Measurements from ENCODE around the gene FAM20A. TPM values are rescaled to one million over a fixed set of nuclear protein-coding genes. Genes with fewer than 3 reads are reported as not detected.

FAM20A gene
- total RNA-seq, 1 experiment from 2014 or later = 0.11 TPM

DNA sequence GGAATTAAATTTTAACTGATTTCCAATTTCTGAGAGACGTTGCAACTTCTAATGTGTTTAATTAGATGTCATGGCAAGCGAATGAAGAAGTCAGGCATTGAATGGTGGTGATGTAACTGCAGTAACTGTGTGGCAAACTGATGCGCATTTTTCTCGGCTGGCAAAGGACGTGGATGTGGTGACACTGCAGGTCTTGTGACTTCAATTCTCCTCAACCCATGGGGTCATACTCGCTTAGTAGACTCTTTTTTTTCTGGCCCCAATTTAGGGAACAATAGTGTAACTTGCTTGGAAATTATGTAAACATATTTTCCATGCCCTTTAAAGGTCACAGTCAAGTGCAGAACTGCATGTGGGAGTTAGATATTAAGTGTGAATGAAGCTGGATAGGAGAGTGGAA is 1.9 kb upstream of the FAM20A start:
- CTCF ChIA-PET = no interaction called here
- H3K79me2 ChIP-seq (ENCODE audit: low read length) = no peaks in the 10 kb centered on the region
- H3K27ac ChIP-seq (ENCODE audit: low read length) = no peak overlapping the region
- no peak overlapping the region for H3K4me2 ChIP-seq (ENCODE audit: low read length)
- intact Hi-C loops (cut with micrococcal nuclease) = no loop called here
- H3F3A ChIP-seq (ENCODE audit: low read length, unreplicated experiment) = no peaks in the 10 kb centered on the region
- DNase-seq (no peak), ATAC-seq (no peak)
- no peaks in the 10 kb centered on the region for H3K36me3 ChIP-seq (ENCODE audit: low read depth, low read length)
- TF ChIP-seq EZH2 (IDR thresholded peaks at IDR 0.05; ENCODE audit: low read length, unreplicated experiment) (no peak), CTCF (conservative IDR thresholded peaks at IDR 0.05; ENCODE audit: low read depth, low read length) (no peak), EZH2phosphoT487 (IDR thresholded peaks at IDR 0.05; ENCODE audit: borderline replicate concordance, low read length) (no peak)
- H2AFZ ChIP-seq (ENCODE audit: low read length) = no peak overlapping the region
- H4K20me1 ChIP-seq (ENCODE audit: low read length) = no peaks in the 10 kb centered on the region
- H3K4me3 ChIP-seq (ENCODE audit: low read length) = no peak overlapping the region
- H3K27me3 ChIP-seq (ENCODE audit: low read length) = peaks cover 22% of the 10 kb centered on the region
- peaks cover 4% of the 10 kb centered on the region; the same call in 1 of the 2 replicates for H3K4me1 ChIP-seq (ENCODE audit: insufficient read depth, low read length)
- POLR2A ChIA-PET (ENCODE audit: unreplicated experiment) = no interaction called here
- H3K9me3 ChIP-seq (ENCODE audit: low read length) = no peaks in the 10 kb centered on the region
- H3K9ac ChIP-seq (ENCODE audit: low read length) = no peak overlapping the region
- H3K9me2 ChIP-seq (replicated peaks; ENCODE audit: low read length) = no peaks in the 10 kb centered on the region
- no TSS peak for BruUV-seq (replicated peaks)

- Histone ChIP-seq H3K27me3 (ENCODE audit: low read length) (peaks cover 22% of the 10 kb centered on the region), H3K9me3 (ENCODE audit: low read length) (no peaks in the 10 kb centered on the region), H3K36me3 (ENCODE audit: low read depth, low read length) (no peaks in the 10 kb centered on the region), H2AFZ (ENCODE audit: low read length) (no peak overlapping the region), H3K4me1 (ENCODE audit: insufficient read depth, low read length) (peaks cover 4% of the 10 kb centered on the region; the same call in 1 of the 2 replicates), H3K79me2 (ENCODE audit: low read length) (no peaks in the 10 kb centered on the region), H3F3A (ENCODE audit: low read length, unreplicated experiment) (no peaks in the 10 kb centered on the region), H3K27ac (ENCODE audit: low read length) (no peak overlapping the region), H3K4me3 (ENCODE audit: low read length) (no peak overlapping the region), H3K4me2 (ENCODE audit: low read length) (no peak overlapping the region), H3K9ac (ENCODE audit: low read length) (no peak overlapping the region), H3K9me2 (replicated peaks; ENCODE audit: low read length) (no peaks in the 10 kb centered on the region), H4K20me1 (ENCODE audit: low read length) (no peaks in the 10 kb centered on the region)
- ChIA-PET POLR2A (ENCODE audit: unreplicated experiment) (no interaction called here), CTCF (no interaction called here)
- intact Hi-C loops (cut with micrococcal nuclease) = no loop called here
- ATAC-seq (no peak), DNase-seq (no peak)
- BruUV-seq (replicated peaks) = no TSS peak
- no peak for TF ChIP-seq EZH2 (IDR thresholded peaks at IDR 0.05; ENCODE audit: low read length, unreplicated experiment)
- no peak for TF ChIP-seq EZH2phosphoT487 (IDR thresholded peaks at IDR 0.05; ENCODE audit: borderline replicate concordance, low read length)
- no peak for TF ChIP-seq CTCF (conservative IDR thresholded peaks at IDR 0.05; ENCODE audit: low read depth, low read length)
These were observed 1.1 kb upstream of the FAM20A start for GRCh38 chr17:68602289-68602688.

DNA sequence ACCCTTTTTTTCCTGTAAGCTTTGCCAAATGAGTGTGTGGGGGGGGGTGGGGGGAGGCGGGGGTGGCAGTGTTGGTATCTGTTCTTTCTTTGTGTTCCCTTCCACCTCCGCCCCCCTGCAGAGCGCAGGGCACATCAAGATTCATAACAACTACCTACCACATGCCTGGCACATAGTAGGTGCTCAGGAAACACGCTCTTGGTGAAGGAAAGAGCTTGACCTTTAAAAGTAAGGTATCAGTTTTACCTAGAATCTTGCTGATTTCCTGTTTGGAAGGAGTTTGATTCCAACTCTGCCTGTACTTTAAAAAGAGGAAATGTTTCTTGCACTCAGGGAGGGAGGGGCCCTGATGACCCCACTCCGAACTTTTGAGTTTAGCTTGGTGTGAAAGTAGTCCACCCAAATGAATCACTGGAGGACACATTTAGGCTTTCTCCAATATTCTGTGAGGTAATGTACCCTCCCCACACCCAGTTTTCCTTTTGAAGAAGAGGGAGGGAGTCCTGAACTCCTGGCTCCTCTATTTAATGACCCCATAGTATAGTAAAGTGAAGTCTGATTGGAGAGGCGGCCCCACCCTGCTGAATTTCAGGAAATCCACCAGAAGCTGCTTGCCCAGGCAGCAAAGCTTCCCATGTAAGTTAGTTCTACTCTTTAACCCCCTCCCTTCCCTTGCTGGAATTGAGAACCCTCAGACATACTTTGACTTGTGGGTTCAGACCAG is 560 bp upstream of the FAM20A start:
- intact Hi-C loops (cut with micrococcal nuclease) = no loop called here
- H3K4me3 ChIP-seq (ENCODE audit: low read length) = peak overlapping the region; percentile 48; the same call in 1 of the 2 replicates
- POLR2A ChIA-PET (ENCODE audit: unreplicated experiment) = no interaction called here
- H3K27me3 ChIP-seq (ENCODE audit: low read length) = peaks cover 22% of the 10 kb centered on the region
- H3K9me3 ChIP-seq (ENCODE audit: low read length) = no peaks in the 10 kb centered on the region
- no peaks in the 10 kb centered on the region for H3K9me2 ChIP-seq (replicated peaks; ENCODE audit: low read length)
- no TSS peak for BruUV-seq (replicated peaks)
- no peak overlapping the region for H3K27ac ChIP-seq (ENCODE audit: low read length)
- H3K79me2 ChIP-seq (ENCODE audit: low read length) = no peaks in the 10 kb centered on the region
- ATAC-seq (no peak), DNase-seq (no peak)
- H4K20me1 ChIP-seq (ENCODE audit: low read length) = no peaks in the 10 kb centered on the region
- peak overlapping the region; percentile 54; the same call in 1 of the 2 replicates for H2AFZ ChIP-seq (ENCODE audit: low read length)
- H3K9ac ChIP-seq (ENCODE audit: low read length) = no peak overlapping the region
- peak overlapping the region; percentile 68; the same call in 1 of the 2 replicates for H3K4me2 ChIP-seq (ENCODE audit: low read length)
- TF ChIP-seq EZH2 (IDR thresholded peaks at IDR 0.05; ENCODE audit: low read length, unreplicated experiment) = no peak
- no peak for TF ChIP-seq CTCF (conservative IDR thresholded peaks at IDR 0.05; ENCODE audit: low read depth, low read length)
- TF ChIP-seq EZH2phosphoT487 (IDR thresholded peaks at IDR 0.05; ENCODE audit: borderline replicate concordance, low read length) = no peak
- peaks cover 4% of the 10 kb centered on the region; the same call in 1 of the 2 replicates for H3K4me1 ChIP-seq (ENCODE audit: insufficient read depth, low read length)
- CTCF ChIA-PET = no interaction called here
- no peaks in the 10 kb centered on the region for H3K36me3 ChIP-seq (ENCODE audit: low read depth, low read length)
- no peaks in the 10 kb centered on the region for H3F3A ChIP-seq (ENCODE audit: low read length, unreplicated experiment)
